Motor neuron (in vitro differentiated cells): ENCODE data around the gene FBXW5. TPM values are rescaled to one million over a fixed set of nuclear protein-coding genes. Genes with fewer than 3 reads are reported as not detected.

Source experiments
- ATAC-seq, 8 experiments: fragments of 200-7000 bp; cut with Tn5 transposase; replicated peaks in 6 of 8; 2 replicates each; pipeline ENCODE4 v1.8.0; 2021; ENCODE audit warnings: mild to moderate bottlenecking in 8 of 8, moderate library complexity in 8 of 8
- H3K27ac ChIP-seq, 2 donors: fragments of 250-450 bp; sonication (Bioruptor Pico); 2 replicates each; pipeline ENCODE4 v1.9.0; 2021; ENCODE audit warnings: antibody characterized with exemption in 2 of 2, mild to moderate bottlenecking in 2 of 2, moderate library complexity in 1 of 2
- H3K4me1 ChIP-seq, 2 donors: fragments of 250-450 bp; sonication (Bioruptor Pico); replicated peaks in 1 of 2; 2 replicates each; pipeline ENCODE4 v1.6.1; 2021; ENCODE audit warnings: antibody characterized with exemption in 2 of 2, mild to moderate bottlenecking in 2 of 2, moderate library complexity in 1 of 2
- H3K4me3 ChIP-seq, 5 donors: fragments of 250-450 bp; sonication (Bioruptor Pico); 2 replicates each; pipeline ENCODE4 v1.9.0; 2021; ENCODE audit warnings: antibody characterized with exemption in 5 of 5, mild to moderate bottlenecking in 5 of 5, moderate library complexity in 4 of 5
- WGBS, 10 experiments: fragments of 450-650 bp; shearing (Covaris generic); methylation state at CpG; one replicate each; pipeline ENCODE4 v1.0.0; 2022; 5-methylcytosine and 5-hydroxymethylcytosine counted together
- in situ Hi-C, 9 experiments: fragments of 400-800 bp; cut with MboI; loops; one replicate each; pipeline ENCODE4 v1.15.0; 2021; ENCODE audit warnings: low sequenced_read_pairs in 9 of 9, low pct_unique_long_range_greater_than_20kb in 2 of 9; ENCODE audit not compliant: unreplicated experiment in 9 of 9
- total RNA-seq, 8 experiments: library from RNA; unstranded; fragments of 300-600 nt; gene quantifications; 2 replicates each; pipeline versions ENCODE4 v1.2.3 to v1.2.4, GENCODE V29; 2022

Gene FBXW5
- total RNA-seq, 8 experiments from 2014 or later: 34.1 to 115 (median 45.3) TPM

DNA sequence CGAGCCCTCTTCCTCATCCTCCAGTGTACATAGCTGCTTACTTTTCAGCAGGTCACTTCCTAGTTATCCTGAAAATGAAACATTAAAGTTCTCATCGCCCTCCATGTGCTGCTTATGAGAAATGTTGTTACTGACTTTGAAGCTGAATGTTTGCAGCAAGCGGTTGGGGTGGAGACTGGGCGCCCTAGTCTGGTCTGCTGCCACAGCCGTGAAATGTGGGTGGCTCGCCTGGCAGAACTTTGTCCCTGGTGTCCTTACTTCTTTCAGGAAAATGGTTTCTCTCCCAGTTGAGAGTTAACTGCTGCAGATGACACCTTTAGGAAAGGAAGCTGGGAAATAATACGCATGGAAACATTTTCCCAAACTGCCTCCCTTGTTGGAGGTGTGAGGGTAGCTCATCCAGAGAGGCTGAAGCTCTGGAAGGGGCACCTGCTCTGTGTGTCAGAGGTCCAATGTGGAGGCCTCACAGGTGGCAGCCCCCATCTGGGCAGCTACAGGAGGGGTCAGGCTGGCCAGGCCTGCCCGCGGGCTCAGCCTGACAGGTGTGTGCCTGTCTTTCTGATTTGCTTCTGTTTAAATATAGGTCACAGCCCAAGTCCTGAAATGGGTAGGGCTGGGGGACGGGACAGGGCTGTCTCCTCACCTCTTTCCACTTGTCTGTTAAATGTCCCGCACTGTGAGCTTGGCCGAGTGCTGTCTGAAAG, 34.2 kb downstream of the FBXW5 start:
- WGBS, 10 experiments: 80 to 100% (median 95%) methylated on average over 1 to 5 of the region's 12 CpGs; no CpG with 5 or more reads in 3 of the 10 experiments
- Histone ChIP-seq H3K27ac (no peak overlapping the region), H3K4me1 (no peaks in the 10 kb centered on the region), H3K4me3 (no peak overlapping the region)
- in situ Hi-C loops: no loop called here
- ATAC-seq: no peak

DNA sequence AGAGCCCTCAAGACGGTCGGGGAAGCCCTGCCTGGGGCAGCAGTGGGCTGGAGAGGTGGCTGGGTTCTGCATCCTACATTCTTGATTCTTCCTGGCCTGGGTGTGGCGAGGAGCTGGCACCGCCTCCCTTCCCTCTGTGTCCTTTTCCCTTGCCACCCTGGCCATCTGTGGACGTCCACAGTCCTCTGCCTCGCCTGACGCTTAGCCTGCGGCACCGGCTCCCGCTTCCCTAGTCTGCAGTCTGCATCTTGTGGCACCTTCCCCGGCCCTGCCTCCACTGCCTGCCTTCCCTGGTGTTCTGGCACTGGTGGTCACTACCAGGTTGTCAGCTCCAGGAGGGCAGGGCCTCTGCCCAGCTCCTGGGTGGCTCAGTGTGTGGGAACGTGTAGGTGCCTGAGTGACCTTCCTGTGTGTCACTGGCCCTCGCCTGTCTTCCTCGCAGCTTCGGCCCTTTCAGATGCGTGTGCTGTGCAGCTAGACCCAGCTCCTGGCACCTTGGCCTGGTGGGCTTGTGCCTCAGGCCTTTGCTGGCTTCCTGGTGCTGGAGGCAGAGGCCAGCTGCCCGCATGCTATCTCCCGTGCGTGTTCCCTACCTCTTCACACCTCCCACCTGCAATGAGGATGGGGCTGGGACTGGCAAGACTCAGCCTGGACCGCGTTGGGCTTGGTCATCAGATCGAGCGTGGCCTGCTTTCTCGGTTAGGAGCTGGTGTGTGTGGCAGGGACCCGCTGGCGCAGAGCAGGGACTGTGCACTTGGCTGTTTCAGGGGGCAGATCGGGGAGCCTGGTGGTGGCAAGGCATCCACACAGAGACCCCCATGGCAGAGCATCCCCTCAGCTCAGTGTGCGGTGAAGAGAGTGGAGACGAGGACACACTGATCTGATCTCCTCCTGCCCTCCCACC, 37.3 kb downstream of the FBXW5 start:
- in situ Hi-C loops: no loop called here
- WGBS, 10 experiments: 91 to 100% (median 97%) methylated on average over 1 to 11 of the region's 29 CpGs; no CpG with 5 or more reads in 4 of the 10 experiments
- ATAC-seq: no peak
- H3K4me3 ChIP-seq: no peak overlapping the region
- H3K27ac ChIP-seq: no peak overlapping the region
- H3K4me1 ChIP-seq: no peaks in the 10 kb centered on the region

DNA sequence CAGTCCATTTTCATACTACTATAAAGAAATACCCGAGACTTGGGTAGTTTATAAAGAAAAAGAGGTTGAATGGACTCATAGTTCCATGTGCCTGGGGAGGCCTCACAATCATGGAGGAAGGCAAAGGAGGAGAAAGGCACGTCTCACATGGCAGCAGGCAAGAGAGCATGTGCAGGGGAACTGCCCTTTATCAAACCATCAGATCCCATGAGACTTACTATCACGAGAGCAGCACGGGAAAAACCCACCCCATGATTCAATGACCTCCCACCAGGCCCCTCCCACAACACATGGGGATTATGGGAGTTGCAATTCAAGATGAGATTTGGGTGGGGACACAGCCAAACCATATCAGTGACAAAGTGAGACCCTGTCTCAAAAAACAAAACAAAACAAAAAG, 38.3 kb downstream of the FBXW5 start:
- Histone ChIP-seq H3K4me3 (no peak overlapping the region), H3K4me1 (no peaks in the 10 kb centered on the region), H3K27ac (no peak overlapping the region)
- 40 to 100% (median 94%) methylated on average over 1 to 3 of the region's 4 CpGs; no CpG with 5 or more reads in 5 of the 10 experiments for WGBS, 10 experiments
- in situ Hi-C loops: no loop called here
- no peak for ATAC-seq

DNA sequence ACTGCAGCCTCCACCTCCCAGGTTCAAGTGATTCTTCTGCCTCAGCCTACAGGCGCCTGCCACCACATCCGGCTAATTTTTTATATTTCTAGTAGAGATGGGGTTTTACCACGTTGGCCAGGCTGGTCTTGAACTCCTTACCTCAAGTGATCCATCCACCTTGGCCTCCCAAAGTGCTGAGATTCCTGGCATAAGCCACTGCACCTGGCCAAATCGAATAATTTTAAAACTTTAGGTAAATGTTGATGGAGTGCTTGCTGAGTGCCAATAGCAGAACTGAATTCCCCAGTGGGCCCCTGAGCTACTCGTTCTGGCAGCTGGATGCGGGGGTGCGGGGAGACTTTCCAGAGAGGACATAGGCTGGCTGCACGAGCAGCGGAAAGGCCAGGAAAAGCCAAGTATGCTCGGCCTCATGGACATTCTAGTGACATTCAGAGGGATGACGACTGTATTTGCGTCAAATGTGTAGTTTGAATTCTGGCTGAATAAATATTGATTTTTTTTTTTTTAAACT, 41.4 kb downstream of the FBXW5 start:
- Histone ChIP-seq H3K27ac (no peak overlapping the region), H3K4me3 (no peak overlapping the region), H3K4me1 (no peaks in the 10 kb centered on the region)
- 86 to 100% (median 93%) methylated on average over 2 to 11 of the region's 12 CpGs; no CpG with 5 or more reads in 2 of the 10 experiments for WGBS, 10 experiments
- ATAC-seq: no peak
- in situ Hi-C loops: no loop called here

DNA sequence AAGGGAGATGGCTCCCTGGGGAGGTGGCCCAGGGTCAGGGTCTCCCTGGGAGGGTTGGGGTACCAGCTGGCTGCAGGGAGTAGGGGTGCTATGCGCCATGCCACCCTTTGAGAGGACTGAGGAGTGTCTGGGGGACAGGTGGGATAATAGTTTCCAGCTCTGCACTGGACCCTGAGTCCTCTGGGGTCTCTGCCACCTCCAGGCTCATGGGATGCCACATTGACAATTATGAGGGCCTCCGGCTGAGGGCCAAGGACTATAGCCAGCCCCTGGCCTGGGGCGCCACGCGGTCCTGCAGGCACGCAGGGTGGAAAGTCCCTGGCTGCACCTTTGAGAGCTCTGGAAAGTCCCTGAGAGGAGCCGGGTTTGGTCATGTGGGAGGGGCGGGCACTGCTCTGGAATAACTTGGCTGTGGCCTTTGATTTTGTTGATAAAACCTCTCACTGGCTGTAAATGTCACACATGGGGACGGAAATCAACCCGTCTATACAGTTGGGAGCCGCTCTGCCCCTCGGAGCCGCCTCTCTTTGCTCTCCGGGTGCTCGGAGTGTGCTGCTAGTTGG, 42.2 kb downstream of the FBXW5 start:
- in situ Hi-C loops: no loop called here
- Histone ChIP-seq H3K4me1 (no peaks in the 10 kb centered on the region), H3K4me3 (no peak overlapping the region), H3K27ac (no peak overlapping the region)
- WGBS, 10 experiments: 53 to 88% (median 70%) methylated on average over 3 to 11 of the region's 15 CpGs; no CpG with 5 or more reads in 6 of the 10 experiments
- peak in 6 of 8 experiments; percentile 20 to 93 (median 65) for ATAC-seq

DNA sequence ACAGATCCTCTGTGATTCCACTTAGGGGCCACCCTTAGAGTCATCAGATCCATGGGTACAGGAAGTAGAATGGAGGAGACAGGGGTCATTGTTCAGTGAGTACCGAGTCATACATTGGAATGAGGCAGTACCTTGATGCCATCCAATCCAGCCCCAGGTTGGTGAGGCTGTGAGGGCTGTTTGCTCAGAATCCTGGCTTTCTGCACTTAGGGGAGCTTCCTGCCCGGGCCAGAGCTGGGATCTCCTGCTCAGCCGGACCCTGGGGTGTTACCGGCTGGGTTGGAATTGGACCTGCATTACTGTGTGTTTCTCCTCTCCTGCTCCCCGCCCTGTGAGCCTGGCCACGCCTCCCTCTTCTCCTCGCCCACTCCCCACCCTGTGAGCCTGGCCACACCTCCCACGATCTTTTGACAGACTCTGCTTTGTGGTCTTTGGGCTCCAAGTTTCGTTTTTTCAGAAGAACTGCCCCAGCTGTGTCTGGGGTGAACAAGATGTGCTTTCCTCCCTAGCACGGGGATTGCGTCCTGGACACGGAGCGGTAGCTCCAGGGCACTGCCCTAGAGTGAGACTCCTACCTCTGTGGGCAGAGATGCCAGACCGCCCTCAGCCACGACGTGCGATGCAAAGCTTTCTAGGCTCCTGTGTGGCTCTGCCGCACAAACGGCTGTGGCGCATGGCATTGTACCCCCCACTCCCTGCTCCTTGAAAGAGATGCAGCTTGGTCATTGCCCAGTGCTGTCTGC, 42.9 kb downstream of the FBXW5 start:
- in situ Hi-C loops: no loop called here
- peak in 4 of 8 experiments; percentile 37 to 56 (median 44) for ATAC-seq
- Histone ChIP-seq H3K27ac (no peak overlapping the region), H3K4me1 (no peaks in the 10 kb centered on the region), H3K4me3 (no peak overlapping the region)
- 27 to 92% (median 82%) methylated on average over 1 to 7 of the region's 20 CpGs; no CpG with 5 or more reads in 6 of the 10 experiments for WGBS, 10 experiments

DNA sequence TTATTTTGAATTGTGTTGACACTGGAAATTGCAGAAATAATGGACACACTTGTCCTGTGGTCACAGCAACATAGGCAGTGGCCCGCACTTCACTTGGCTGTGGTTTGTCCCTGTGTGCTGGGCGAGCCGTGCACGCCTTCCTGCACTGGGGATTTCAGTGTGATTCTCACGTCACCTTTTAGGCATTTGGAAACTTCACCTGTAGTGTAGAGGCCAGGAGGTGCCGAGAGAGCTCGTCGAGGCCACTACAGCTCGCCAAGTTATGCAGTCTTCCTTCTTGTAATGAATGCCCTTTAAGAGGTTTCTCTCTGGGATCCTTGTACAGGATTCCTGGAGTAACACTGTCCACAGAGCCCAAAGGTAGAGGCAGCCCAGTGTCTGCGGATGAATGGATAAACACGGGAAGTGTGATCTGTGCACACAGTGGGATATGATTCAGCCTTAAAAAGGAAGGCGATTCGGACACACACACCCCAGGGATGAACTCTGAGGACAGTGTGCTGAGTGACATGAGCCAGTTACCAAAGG, 43.5 kb downstream of the FBXW5 start:
- Histone ChIP-seq H3K4me3 (no peak overlapping the region), H3K27ac (no peak overlapping the region), H3K4me1 (no peaks in the 10 kb centered on the region)
- WGBS, 10 experiments: 30 to 100% (median 93%) methylated on average over 1 to 13 of the region's 13 CpGs; no CpG with 5 or more reads in 1 of the 10 experiments
- no peak for ATAC-seq
- in situ Hi-C loops: no loop called here

DNA sequence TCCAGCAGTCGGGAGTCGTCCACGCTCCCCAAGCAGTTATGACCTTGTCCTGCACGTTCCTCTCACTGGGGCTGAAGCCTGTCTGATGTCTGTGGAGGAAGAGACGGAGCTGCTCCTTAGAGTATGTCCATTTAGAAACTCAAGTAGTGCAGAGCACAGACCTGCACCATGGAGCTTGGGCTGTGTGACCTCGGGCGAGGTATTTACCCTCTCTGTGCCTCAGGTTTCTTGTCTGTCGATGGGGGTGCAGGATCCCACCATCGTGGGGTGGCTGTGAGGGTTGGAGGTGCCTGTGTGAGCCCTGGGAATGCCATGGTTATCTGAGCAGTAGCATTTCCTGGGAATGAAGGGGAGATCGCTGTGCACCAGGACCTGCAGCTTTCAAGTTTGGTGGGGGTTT, 44.0 kb downstream of the FBXW5 start:
- Histone ChIP-seq H3K27ac (no peak overlapping the region), H3K4me3 (no peak overlapping the region), H3K4me1 (no peaks in the 10 kb centered on the region)
- in situ Hi-C loops: no loop called here
- ATAC-seq: no peak
- 80 to 100% (median 96%) methylated on average over 1 to 6 of the region's 10 CpGs; no CpG with 5 or more reads in 4 of the 10 experiments for WGBS, 10 experiments

DNA sequence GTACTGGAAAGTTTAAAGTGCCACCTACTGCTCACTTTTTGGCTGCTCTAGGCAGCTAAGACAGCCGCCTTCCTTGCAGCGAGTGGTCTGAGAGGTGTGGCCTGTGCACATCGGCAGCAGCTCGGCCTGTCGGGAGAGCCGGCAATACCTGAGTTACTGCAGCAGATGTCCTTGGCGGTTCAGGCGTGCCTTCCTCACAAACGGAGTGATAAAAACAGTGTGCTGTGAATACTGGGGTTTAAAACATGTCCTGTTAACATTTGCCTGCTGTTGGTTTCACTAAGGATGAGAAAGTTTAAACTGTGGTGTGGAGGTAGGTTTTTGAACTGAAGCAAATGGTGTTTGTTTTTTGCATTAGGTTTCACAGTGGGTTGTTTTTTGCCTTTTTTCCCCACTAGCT, 45.3 kb downstream of the FBXW5 start:
- WGBS, 10 experiments: 69 to 100% (median 84%) methylated on average over 2 to 7 of the region's 9 CpGs; no CpG with 5 or more reads in 4 of the 10 experiments
- Histone ChIP-seq H3K4me3 (no peak overlapping the region), H3K4me1 (no peaks in the 10 kb centered on the region), H3K27ac (no peak overlapping the region)
- in situ Hi-C loops: no loop called here
- ATAC-seq: no peak

DNA sequence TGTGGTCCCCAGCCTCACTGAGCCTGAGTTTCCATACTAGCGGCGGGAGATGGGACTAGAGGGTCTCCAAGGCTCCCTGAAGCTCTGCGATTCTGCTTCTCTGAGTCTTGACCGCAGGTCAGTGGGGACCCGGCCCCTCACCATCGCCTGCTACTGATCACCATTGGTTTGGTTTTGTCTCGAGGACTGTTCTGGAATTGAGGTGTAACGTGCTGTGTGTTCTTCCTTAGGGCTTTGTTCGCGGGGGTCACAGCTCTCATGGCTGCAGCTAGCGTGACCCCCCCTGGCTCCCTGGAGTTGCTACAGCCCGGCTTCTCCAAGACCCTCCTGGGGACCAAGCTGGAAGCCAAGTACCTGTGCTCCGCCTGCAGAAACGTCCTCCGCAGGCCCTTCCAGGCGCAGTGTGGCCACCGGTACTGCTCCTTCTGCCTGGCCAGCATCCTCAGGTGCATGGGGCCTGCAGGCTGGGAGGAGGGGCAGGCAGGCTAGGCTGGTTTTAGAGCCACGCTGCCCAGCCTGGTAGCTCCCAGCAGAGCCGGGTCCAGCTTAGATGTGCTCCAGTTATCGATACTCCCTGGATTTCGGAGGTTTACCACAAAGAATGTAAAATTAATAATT, 45.9 kb downstream of the FBXW5 start:
- no peaks in the 10 kb centered on the region for H3K4me1 ChIP-seq
- no peak for ATAC-seq
- in situ Hi-C loops: no loop called here
- 90 to 100% (median 96%) methylated on average over 1 to 10 of the region's 21 CpGs; no CpG with 5 or more reads in 4 of the 10 experiments for WGBS, 10 experiments
- H3K27ac ChIP-seq: no peak overlapping the region
- H3K4me3 ChIP-seq: no peak overlapping the region

DNA sequence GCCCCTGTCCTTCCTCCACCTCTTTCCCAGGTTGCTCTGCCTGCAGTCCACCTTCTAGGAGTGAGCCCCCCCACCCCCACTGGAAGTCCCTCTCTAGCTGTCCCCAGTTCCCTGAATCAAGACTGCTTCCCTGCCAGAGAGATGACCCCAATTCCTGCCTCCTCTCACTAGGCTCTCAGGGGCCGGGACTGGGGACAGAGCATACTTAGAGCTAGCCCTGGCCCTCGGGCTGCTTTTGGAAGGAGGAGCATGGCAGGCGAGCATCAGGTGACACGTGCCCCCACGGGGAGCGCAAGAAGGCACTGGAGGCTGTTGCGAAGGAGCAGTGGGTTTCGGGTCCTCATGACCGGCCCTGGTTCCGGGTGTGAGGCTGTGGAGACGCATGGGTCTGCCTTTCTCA, 48.5 kb downstream of the FBXW5 start:
- 90 to 100% (median 94%) methylated on average over 2 to 6 of the region's 11 CpGs; no CpG with 5 or more reads in 6 of the 10 experiments for WGBS, 10 experiments
- Histone ChIP-seq H3K4me1 (no peaks in the 10 kb centered on the region), H3K27ac (no peak overlapping the region), H3K4me3 (no peak overlapping the region)
- in situ Hi-C loops: no loop called here
- no peak for ATAC-seq

DNA sequence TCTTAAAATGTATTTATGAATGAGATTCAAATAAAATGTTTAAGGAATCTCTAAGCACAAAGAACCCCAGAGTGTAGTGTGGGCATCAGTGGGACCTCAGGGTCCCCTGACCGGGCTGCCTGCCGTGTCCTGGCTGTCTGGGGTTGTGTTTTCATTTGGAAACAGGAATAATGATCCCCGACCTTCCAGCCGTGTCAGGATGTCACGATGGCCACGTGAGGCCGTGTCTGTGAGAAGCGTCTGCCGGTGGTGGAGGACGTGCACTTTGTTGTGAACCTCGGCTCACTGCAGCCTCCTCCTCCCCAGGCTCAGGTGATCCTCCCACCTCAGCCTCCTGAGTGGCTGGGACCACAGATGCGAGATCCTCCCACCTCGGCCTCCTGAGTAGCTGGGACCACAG, 53.9 kb downstream of the FBXW5 start:
- Histone ChIP-seq H3K4me3 (no peak overlapping the region), H3K4me1 (peaks cover 5 to 7% of the 10 kb centered on the region in 2 donors), H3K27ac (no peak overlapping the region)
- no peak for ATAC-seq
- in situ Hi-C loops: no loop called here
- WGBS, 10 experiments: 50 to 100% (median 89%) methylated on average over 1 to 9 of the region's 13 CpGs; no CpG with 5 or more reads in 4 of the 10 experiments
